DMS153 (cell line): ENCODE data around the gene CLCF1.
A peak's percentile ranks its signal among the peaks of the same experiment; 100 is the strongest.
"Not testable (repeated sequence)": the region's sequence is repeated elsewhere in the genome, so short reads cannot be mapped to it uniquely, and the experiment has no call there.

Experiments used
- DNase-seq: peaks from one replicate; lab custom pipeline; 2025; lab: John Stamatoyannopoulos, UW

The CLCF1 gene

GRCh38 chr11:67322049-67322448, 51.3 kb downstream of the CLCF1 start:
- DNase-seq: no peak

- no peak for DNase-seq
Observed at GRCh38 chr11:67321313-67321871, 52.0 kb downstream of the CLCF1 start.

- no peak for DNase-seq
Observed at GRCh38 chr11:67320691-67321090, 52.7 kb downstream of the CLCF1 start.

GRCh38 chr11:67320011-67320410, 53.4 kb downstream of the CLCF1 start:
- no peak for DNase-seq

GRCh38 chr11:67318876-67319275, 54.5 kb downstream of the CLCF1 start:
- not testable (repeated sequence) for DNase-seq

- DNase-seq: no peak
Observed at GRCh38 chr11:67317888-67318555, 55.4 kb downstream of the CLCF1 start.

GRCh38 chr11:67317205-67317887, 56.1 kb downstream of the CLCF1 start:
- peak; percentile 88 for DNase-seq

- no peak for DNase-seq
Observed at GRCh38 chr11:67316882-67317204, 56.6 kb downstream of the CLCF1 start.

- no peak for DNase-seq
Observed at GRCh38 chr11:67315325-67315909, 58.0 kb downstream of the CLCF1 start.

GRCh38 chr11:67314218-67314617, 59.2 kb downstream of the CLCF1 start:
- no peak for DNase-seq
